Spinal cord (tissue), 10 donors: ENCODE results near the gene VSTM4. TPM values are rescaled to one million over a fixed set of nuclear protein-coding genes. Genes with fewer than 3 reads are reported as not detected.
A peak's percentile ranks its signal among the peaks of the same experiment; 100 is the strongest.

Experiments
- DNase-seq, 6 donors: peaks; one replicate each; pipeline versions ENCODE4 v3.0.0 to v3.0.0-alpha.2; 2013 to 2015; ENCODE audit warnings: low spot score in 6 of 6, low read depth in 4 of 6
- H3K27ac ChIP-seq: one replicate; pipeline ENCODE4 v1.5.1; 2013; ENCODE audit warnings: low read depth, low read length, control low read depth
- H3K27me3 ChIP-seq: one replicate; pipeline ENCODE4 v1.6.1; 2013; ENCODE audit warnings: low read length; ENCODE audit not compliant: control insufficient read depth, insufficient read depth
- H3K36me3 ChIP-seq: one replicate; pipeline ENCODE4 v1.6.1; 2013; ENCODE audit warnings: low read length; ENCODE audit not compliant: control insufficient read depth, insufficient read depth
- H3K4me1 ChIP-seq: one replicate; pipeline ENCODE4 v1.6.1; 2013; ENCODE audit warnings: low read length; ENCODE audit not compliant: control insufficient read depth, insufficient read depth
- H3K4me3 ChIP-seq: one replicate; pipeline ENCODE4 v1.5.1; 2013; ENCODE audit warnings: low read depth, low read length, control low read depth
- H3K9me3 ChIP-seq: one replicate; pipeline ENCODE4 v1.6.1; 2013; ENCODE audit warnings: low read length; ENCODE audit not compliant: control insufficient read depth, insufficient read depth
- WGBS: methylation state at CpG from one replicate; pipeline ENCODE4 v1.1.5; 2013; ENCODE audit warnings: missing lambda C conversion rate; ENCODE audit not compliant: insufficient coverage; 5-methylcytosine and 5-hydroxymethylcytosine counted together
- polyA plus RNA-seq, 2 donors: library from polyadenylated mRNA; unstranded; fragments of 120-200 nt; gene quantifications; one replicate each; pipeline ENCODE4 v1.2.1, GENCODE V29; 2013; ENCODE audit not compliant: insufficient read length in 2 of 2
- total RNA-seq, 2 donors: library from RNA; depleted of rRNA in 1 of 2; stranded (reverse); fragments of 120-200 nt in 1 of 2; fragments of >200 nt in 1 of 2; gene quantifications; one replicate each; pipeline versions ENCODE4 v1.2.3 to v1.2.4, GENCODE V29; 2013 to 2014
- donor health status: healthy.

Gene VSTM4
- total and polyA plus RNA-seq, 4 donors: 16.7 to 40.5 (median 24.6) TPM

GRCh38 chr10:49009199-49009979 is 105.9 kb downstream of the VSTM4 start:
- 65% methylated on average over 5 of the region's 8 CpGs for WGBS
- no peaks in the 10 kb centered on the region for H3K9me3 ChIP-seq
- H3K36me3 ChIP-seq: peaks cover 5% of the 10 kb centered on the region
- H3K4me3 ChIP-seq: no peak overlapping the region
- no peaks in the 10 kb centered on the region for H3K27me3 ChIP-seq
- H3K4me1 ChIP-seq: peaks cover 19% of the 10 kb centered on the region
- DNase-seq: peak in 2 of 6 donors; percentile 31 to 84
- H3K27ac ChIP-seq: no peak overlapping the region

- no peak overlapping the region for H3K27ac ChIP-seq
- DNase-seq: no peak
- WGBS: 69% methylated on average over 12 of the region's 13 CpGs
- H3K36me3 ChIP-seq: peaks cover 5% of the 10 kb centered on the region
- no peaks in the 10 kb centered on the region for H3K9me3 ChIP-seq
- H3K4me3 ChIP-seq: no peak overlapping the region
- H3K4me1 ChIP-seq: peaks cover 17% of the 10 kb centered on the region
- no peaks in the 10 kb centered on the region for H3K27me3 ChIP-seq
Measured at GRCh38 chr10:49008505-49009198, 106.7 kb downstream of the VSTM4 start.

- peak in 1 of 6 donors; percentile 28 for DNase-seq
- no peaks in the 10 kb centered on the region for H3K27me3 ChIP-seq
- peaks cover 5% of the 10 kb centered on the region for H3K36me3 ChIP-seq
- H3K9me3 ChIP-seq: no peaks in the 10 kb centered on the region
- no peak overlapping the region for H3K4me3 ChIP-seq
- no peak overlapping the region for H3K27ac ChIP-seq
- WGBS: no CpG with 5 or more reads among the region's 1 CpG
- H3K4me1 ChIP-seq: peaks cover 17% of the 10 kb centered on the region
Measured at GRCh38 chr10:49008091-49008490, 107.2 kb downstream of the VSTM4 start.

GRCh38 chr10:49007129-49007528 is 108.2 kb downstream of the VSTM4 start:
- H3K4me1 ChIP-seq: peaks cover 19% of the 10 kb centered on the region
- H3K36me3 ChIP-seq: peaks cover 5% of the 10 kb centered on the region
- 54% methylated on average over 2 of the region's 5 CpGs for WGBS
- peak in 1 of 6 donors; percentile 28 for DNase-seq
- no peaks in the 10 kb centered on the region for H3K9me3 ChIP-seq
- H3K4me3 ChIP-seq: no peak overlapping the region
- H3K27ac ChIP-seq: no peak overlapping the region
- no peaks in the 10 kb centered on the region for H3K27me3 ChIP-seq

GRCh38 chr10:49005270-49005669 is 110.1 kb downstream of the VSTM4 start:
- WGBS: 87% methylated on average over 5 of the region's 5 CpGs
- H3K27ac ChIP-seq: no peak overlapping the region
- H3K4me3 ChIP-seq: no peak overlapping the region
- no peaks in the 10 kb centered on the region for H3K36me3 ChIP-seq
- H3K27me3 ChIP-seq: no peaks in the 10 kb centered on the region
- H3K4me1 ChIP-seq: peaks cover 32% of the 10 kb centered on the region
- DNase-seq: peak in 1 of 6 donors; percentile 38
- H3K9me3 ChIP-seq: no peaks in the 10 kb centered on the region

- Histone ChIP-seq H3K4me1 (peaks cover 19% of the 10 kb centered on the region), H3K9me3 (no peaks in the 10 kb centered on the region), H3K27me3 (no peaks in the 10 kb centered on the region), H3K4me3 (no peak overlapping the region), H3K27ac (no peak overlapping the region), H3K36me3 (no peaks in the 10 kb centered on the region)
- 42% methylated on average over 10 of the region's 17 CpGs for WGBS
- DNase-seq: peak in 1 of 6 donors; percentile 85
Measured at GRCh38 chr10:49001870-49002672, 113.3 kb downstream of the VSTM4 start.

GRCh38 chr10:49001402-49001801 is 113.9 kb downstream of the VSTM4 start:
- WGBS: 73% methylated on average over 9 of the region's 9 CpGs
- no peaks in the 10 kb centered on the region for H3K9me3 ChIP-seq
- no peaks in the 10 kb centered on the region for H3K27me3 ChIP-seq
- H3K4me3 ChIP-seq: no peak overlapping the region
- no peak overlapping the region for H3K27ac ChIP-seq
- H3K36me3 ChIP-seq: no peaks in the 10 kb centered on the region
- peak in 1 of 6 donors; percentile 55 for DNase-seq
- peaks cover 19% of the 10 kb centered on the region for H3K4me1 ChIP-seq

GRCh38 chr10:49000437-49001398 is 114.6 kb downstream of the VSTM4 start:
- 93% methylated on average over 12 of the region's 13 CpGs for WGBS
- no peaks in the 10 kb centered on the region for H3K27me3 ChIP-seq
- no peak for DNase-seq
- no peak overlapping the region for H3K27ac ChIP-seq
- no peaks in the 10 kb centered on the region for H3K36me3 ChIP-seq
- no peak overlapping the region for H3K4me3 ChIP-seq
- no peaks in the 10 kb centered on the region for H3K9me3 ChIP-seq
- H3K4me1 ChIP-seq: peaks cover 19% of the 10 kb centered on the region

- H3K9me3 ChIP-seq: no peaks in the 10 kb centered on the region
- WGBS: 82% methylated on average over 2 of the region's 2 CpGs
- no peak for DNase-seq
Measured at GRCh38 chr10:48999346-48999745, 116.0 kb downstream of the VSTM4 start.

More at GRCh38 chr10:48999346-48999745, 116.0 kb downstream of the VSTM4 start:
- Histone ChIP-seq H3K4me3 (no peak overlapping the region), H3K27me3 (no peaks in the 10 kb centered on the region), H3K27ac (no peak overlapping the region), H3K36me3 (no peaks in the 10 kb centered on the region), H3K4me1 (peaks cover 19% of the 10 kb centered on the region)
